HG03575 (cell line): ENCODE data around the gene MAP2K5.

Experiments
- ATAC-seq: cut with Tn5 transposase; IDR thresholded peaks from one replicate; pipeline ENCODE4 v1.9.1; 2021; ENCODE audit not compliant: unreplicated experiment, insufficient number of reproducible peaks, low FRiP score; ENCODE audit errors: extremely low read depth

The MAP2K5 gene

GRCh38 chr15:67542420-67543347, at the start of gene MAP2K5:
MAP2K5 (plus strand) TSS chr15:67542703; CDS start chr15:67543336, 633 bp downstream.
- no peak for ATAC-seq

- ATAC-seq: no peak
These were observed 46.9 kb upstream of the MAP2K5 start for GRCh38 chr15:67495585-67495984.

GRCh38 chr15:67501177-67501835, 41.2 kb upstream of the MAP2K5 start:
- ATAC-seq: no peak

GRCh38 chr15:67501836-67502461, 40.6 kb upstream of the MAP2K5 start:
- ATAC-seq: no peak

GRCh38 chr15:67504056-67504455, 38.4 kb upstream of the MAP2K5 start:
- ATAC-seq: no peak

GRCh38 chr15:67504796-67505195, 37.7 kb upstream of the MAP2K5 start:
- no peak for ATAC-seq

GRCh38 chr15:67505675-67506572, 36.6 kb upstream of the MAP2K5 start:
- no peak for ATAC-seq

- ATAC-seq: no peak
These were observed 35.4 kb upstream of the MAP2K5 start for GRCh38 chr15:67506775-67507747.

- no peak for ATAC-seq
These were observed 34.1 kb upstream of the MAP2K5 start for GRCh38 chr15:67508407-67508806.

- ATAC-seq: no peak
These were observed 32.6 kb upstream of the MAP2K5 start for GRCh38 chr15:67509918-67510317.

GRCh38 chr15:67510597-67511190, 31.8 kb upstream of the MAP2K5 start:
- no peak for ATAC-seq

GRCh38 chr15:67511606-67512005, 30.9 kb upstream of the MAP2K5 start:
- no peak for ATAC-seq

- ATAC-seq: no peak
These were observed 30.4 kb upstream of the MAP2K5 start for GRCh38 chr15:67512140-67512539.

GRCh38 chr15:67512933-67513714, 29.4 kb upstream of the MAP2K5 start:
- no peak for ATAC-seq

- no peak for ATAC-seq
These were observed 27.4 kb upstream of the MAP2K5 start for GRCh38 chr15:67515090-67515489.

- no peak for ATAC-seq
These were observed 26.9 kb upstream of the MAP2K5 start for GRCh38 chr15:67515557-67515956.
